Left lung (tissue), 10 donors: ENCODE results near the gene YTHDF1. TPM values are rescaled to one million over a fixed set of nuclear protein-coding genes. Genes with fewer than 3 reads are reported as not detected.
A peak's percentile ranks its signal among the peaks of the same experiment; 100 is the strongest.
"Not testable (repeated sequence)": the region's sequence is repeated elsewhere in the genome, so short reads cannot be mapped to it uniquely, and the experiment has no call there.

Experiments
- ATAC-seq: fragments of 200-7000 bp; cut with Tn5 transposase; one replicate; pipeline ENCODE4 v1.9.1; 2020; ENCODE audit warnings: moderate library complexity
- DNase-seq, 4 donors: peaks; one replicate each; pipeline ENCODE4 v3.0.0-alpha.2; 2013 to 2020
- H3K27ac ChIP-seq, 2 donors: fragments of 200-600 bp; sonication (generic) in 1 of 2; one replicate each; pipeline versions ENCODE4 v1.5.0 to v1.8.0; 2020 to 2021
- H3K27me3 ChIP-seq, 2 donors: fragments of 200-600 bp; sonication (generic) in 1 of 2; one replicate each; pipeline versions ENCODE4 v1.5.0 to v1.8.0; 2020 to 2021
- H3K36me3 ChIP-seq, 2 donors: fragments of 200-600 bp; sonication (generic) in 1 of 2; one replicate each; pipeline versions ENCODE4 v1.5.0 to v1.8.0; 2020 to 2021
- H3K4me1 ChIP-seq, 2 donors: fragments of 200-600 bp; one replicate each; pipeline ENCODE4 v1.8.0; 2021
- H3K4me3 ChIP-seq, 2 donors: fragments of 200-600 bp; sonication (generic) in 1 of 2; one replicate each; pipeline versions ENCODE4 v1.5.0 to v1.8.0; 2020 to 2021; ENCODE audit warnings: mild to moderate bottlenecking in 1 of 2
- H3K9me3 ChIP-seq, 2 donors: fragments of 200-600 bp; sonication (generic) in 1 of 2; one replicate each; pipeline versions ENCODE4 v1.5.0 to v1.8.0; 2020 to 2021
- intact Hi-C, 2 donors: fragments of 100-400 bp; cut with DNase I; formaldehyde crosslinking; loops; one replicate each; pipeline versions ENCODE4 v1.11.2 to v1.14.2; 2022
- polyA plus RNA-seq, 6 donors: library from polyadenylated mRNA; unstranded; fragments of 120-200 nt; gene quantifications; one replicate each; pipeline ENCODE4 v1.2.1, GENCODE V29; 2013; ENCODE audit not compliant: insufficient read length in 6 of 6
- total RNA-seq, 2 donors: library from RNA; stranded (reverse); fragmentation: NEBNext Ultra II Directional; extraction: Animal tissue kit (Norgen Biotek cat#: 25700); gene quantifications; one replicate each; pipeline ENCODE4 v1.2.1, GENCODE V29; 2021
- TF ChIP-seq, protein P1 (sequence below), 2 donors: fragments of 200-600 bp; sonication (generic) in 1 of 2; IDR thresholded peaks; one replicate each; pipeline versions ENCODE4 v1.5.0 to v1.8.0; 2021; ENCODE audit warnings: antibody characterized with exemption in 2 of 2
- donor health status: DM: no; HTN: yes; CAD: no.
- donor health status: DM: no; HTN: no; CAD: no.

The YTHDF1 gene
- total and polyA plus RNA-seq, 8 donors, result 34.3 to 43.3 (median 36.5) TPM

DNA sequence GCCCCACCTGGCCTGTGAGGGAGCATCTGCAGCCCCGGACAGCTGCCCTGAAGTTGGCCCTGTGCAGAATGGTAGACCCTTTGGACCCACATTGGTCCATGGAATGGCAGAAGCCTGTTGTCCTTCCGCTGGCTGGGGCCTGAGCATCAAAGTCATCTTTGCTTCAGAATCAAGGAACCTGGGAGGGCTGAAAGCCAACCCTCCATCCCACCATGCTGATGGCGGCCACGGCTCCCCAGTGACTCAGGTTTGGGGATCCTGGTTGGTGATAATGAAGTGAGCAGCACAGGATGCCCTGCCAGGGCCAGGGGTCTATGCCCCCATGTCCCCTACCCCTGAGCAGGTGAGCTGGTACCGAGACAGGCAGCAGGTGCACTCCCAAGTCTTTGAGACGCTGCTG is 52.8 kb downstream of the YTHDF1 start:
- Histone ChIP-seq H3K36me3 (no peaks in the 10 kb centered on the region), H3K27ac (no peak overlapping the region), H3K9me3 (no peaks in the 10 kb centered on the region), H3K4me3 (no peak overlapping the region), H3K27me3 (peaks cover 0 to 74% of the 10 kb centered on the region in 2 donors), H3K4me1 (no peaks in the 10 kb centered on the region)
- TF ChIP-seq, protein P1, sequence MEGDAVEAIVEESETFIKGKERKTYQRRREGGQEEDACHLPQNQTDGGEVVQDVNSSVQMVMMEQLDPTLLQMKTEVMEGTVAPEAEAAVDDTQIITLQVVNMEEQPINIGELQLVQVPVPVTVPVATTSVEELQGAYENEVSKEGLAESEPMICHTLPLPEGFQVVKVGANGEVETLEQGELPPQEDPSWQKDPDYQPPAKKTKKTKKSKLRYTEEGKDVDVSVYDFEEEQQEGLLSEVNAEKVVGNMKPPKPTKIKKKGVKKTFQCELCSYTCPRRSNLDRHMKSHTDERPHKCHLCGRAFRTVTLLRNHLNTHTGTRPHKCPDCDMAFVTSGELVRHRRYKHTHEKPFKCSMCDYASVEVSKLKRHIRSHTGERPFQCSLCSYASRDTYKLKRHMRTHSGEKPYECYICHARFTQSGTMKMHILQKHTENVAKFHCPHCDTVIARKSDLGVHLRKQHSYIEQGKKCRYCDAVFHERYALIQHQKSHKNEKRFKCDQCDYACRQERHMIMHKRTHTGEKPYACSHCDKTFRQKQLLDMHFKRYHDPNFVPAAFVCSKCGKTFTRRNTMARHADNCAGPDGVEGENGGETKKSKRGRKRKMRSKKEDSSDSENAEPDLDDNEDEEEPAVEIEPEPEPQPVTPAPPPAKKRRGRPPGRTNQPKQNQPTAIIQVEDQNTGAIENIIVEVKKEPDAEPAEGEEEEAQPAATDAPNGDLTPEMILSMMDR (IDR thresholded peaks at IDR 0.05), result no peak
- ATAC-seq (no peak), DNase-seq (peak in 1 of 4 donors; percentile 41)
- intact Hi-C loops, result no loop called here

- Histone ChIP-seq H3K4me1 (no peaks in the 10 kb centered on the region), H3K9me3 (no peaks in the 10 kb centered on the region), H3K27ac (no peak overlapping the region), H3K36me3 (no peaks in the 10 kb centered on the region), H3K27me3 (peaks cover 0 to 73% of the 10 kb centered on the region in 2 donors), H3K4me3 (no peak overlapping the region)
- peak in 1 of 4 donors; percentile 61 for DNase-seq
- intact Hi-C loops, result no loop called here
- TF ChIP-seq, protein P1 (IDR thresholded peaks at IDR 0.05), result no peak
- no peak for ATAC-seq
Measured at GRCh38 chr20:63162206-63162795, 53.6 kb downstream of the YTHDF1 start.

DNA sequence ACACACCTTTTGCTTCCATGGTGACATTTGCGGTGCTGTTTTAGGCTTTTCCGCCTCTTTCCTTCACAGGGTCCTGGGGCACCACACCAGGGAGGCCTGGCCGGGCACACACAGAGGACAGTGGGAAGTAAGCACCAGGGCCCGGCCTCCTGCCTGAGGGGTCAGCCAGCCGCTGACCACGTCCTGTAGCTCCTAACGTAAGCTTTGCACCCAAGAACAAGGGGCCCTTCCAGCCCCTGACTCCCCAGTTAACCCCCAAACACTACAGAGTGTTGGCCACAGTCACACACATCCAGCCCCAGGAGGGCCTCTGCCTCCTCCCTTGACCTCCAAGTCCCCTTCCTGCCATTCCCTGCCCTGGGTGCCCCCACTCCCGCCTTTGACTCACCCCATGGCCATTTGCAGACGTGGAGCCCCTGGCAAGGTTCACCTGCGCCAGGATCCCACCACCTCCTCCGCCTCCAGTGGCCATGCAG is 54.7 kb downstream of the YTHDF1 start:
- no peak overlapping the region for H3K4me3 ChIP-seq
- H3K9me3 ChIP-seq, result no peaks in the 10 kb centered on the region
- ATAC-seq (no peak), DNase-seq (peak in 1 of 4 donors; percentile 71)
- H3K4me1 ChIP-seq, result no peaks in the 10 kb centered on the region
- no peaks in the 10 kb centered on the region for H3K36me3 ChIP-seq
- peaks cover 0 to 79% of the 10 kb centered on the region in 2 donors for H3K27me3 ChIP-seq
- intact Hi-C loops, result no loop called here
- no peak overlapping the region for H3K27ac ChIP-seq
- TF ChIP-seq, protein P1 (IDR thresholded peaks at IDR 0.05), result no peak

- Histone ChIP-seq H3K4me3 (no peak overlapping the region), H3K27me3 (peaks cover 0 to 83% of the 10 kb centered on the region in 2 donors), H3K36me3 (no peaks in the 10 kb centered on the region), H3K9me3 (no peaks in the 10 kb centered on the region), H3K4me1 (no peaks in the 10 kb centered on the region), H3K27ac (no peak overlapping the region)
- TF ChIP-seq, protein P1 (IDR thresholded peaks at IDR 0.05), result no peak
- intact Hi-C loops, result no loop called here
- ATAC-seq (no peak), DNase-seq (peak in 1 of 4 donors; percentile 31)
Measured at GRCh38 chr20:63160641-63161175, 55.2 kb downstream of the YTHDF1 start.

GRCh38 chr20:63159826-63160640 is 55.9 kb downstream of the YTHDF1 start:
- DNase-seq (peak in 1 of 4 donors; percentile 67), ATAC-seq (no peak)
- TF ChIP-seq, protein P1 (IDR thresholded peaks at IDR 0.05), result no peak
- Histone ChIP-seq H3K4me3 (no peak overlapping the region), H3K27ac (no peak overlapping the region), H3K36me3 (no peaks in the 10 kb centered on the region), H3K4me1 (no peaks in the 10 kb centered on the region), H3K27me3 (peaks cover 6 to 83% of the 10 kb centered on the region in 2 donors), H3K9me3 (no peaks in the 10 kb centered on the region)
- intact Hi-C loops, result no loop called here

- H3K4me1 ChIP-seq, H3K36me3 ChIP-seq, intact Hi-C loops, DNase-seq, H3K27ac ChIP-seq, H3K9me3 ChIP-seq, H3K4me3 ChIP-seq, ATAC-seq: not testable (repeated sequence)
- H3K27me3 ChIP-seq, result peaks cover 6 to 81% of the 10 kb centered on the region in 2 donors
Measured at GRCh38 chr20:63159251-63159650, 56.7 kb downstream of the YTHDF1 start.
